GM12873 (cell line): ENCODE results near the gene DNAI4.

Experiments used
- CTCF ChIP-seq: IDR thresholded peaks from 2 replicates; pipeline ENCODE4 v1.5.1; 2012; ENCODE audit warnings: low read depth, mild to moderate bottlenecking, moderate library complexity, low read length, control low read depth; ENCODE audit not compliant: insufficient read depth; ENCODE audit errors: missing control alignments

Gene DNAI4

DNA sequence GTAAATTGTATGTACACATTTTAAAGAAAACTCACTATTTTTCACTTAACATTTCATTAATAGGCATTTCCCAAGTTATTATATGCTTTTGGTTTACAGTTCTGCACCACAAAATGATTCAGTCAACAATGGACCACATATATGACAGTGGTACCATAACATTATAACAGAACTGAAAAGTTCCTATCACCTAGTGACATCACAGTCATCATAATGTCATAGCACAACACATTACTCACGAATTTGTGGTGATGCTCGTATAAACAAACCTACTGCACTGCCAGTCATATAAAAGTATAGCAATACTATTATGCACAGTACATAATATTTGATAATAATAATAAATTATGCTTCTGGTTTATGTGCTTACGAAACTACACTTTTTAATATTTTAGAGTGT lies 30.9 kb downstream of the DNAI4 start:
- TF ChIP-seq CTCF = no peak

GRCh38 chr1:66890621-66891020 lies 34.0 kb downstream of the DNAI4 start:
- no peak for TF ChIP-seq CTCF

- no peak for TF ChIP-seq CTCF
Measured at GRCh38 chr1:66889030-66889429, 35.6 kb downstream of the DNAI4 start.

- TF ChIP-seq CTCF = no peak
Measured at GRCh38 chr1:66876664-66877063, 48.0 kb downstream of the DNAI4 start.

- no peak for TF ChIP-seq CTCF
Measured at GRCh38 chr1:66873111-66873510, 51.5 kb downstream of the DNAI4 start.

DNA sequence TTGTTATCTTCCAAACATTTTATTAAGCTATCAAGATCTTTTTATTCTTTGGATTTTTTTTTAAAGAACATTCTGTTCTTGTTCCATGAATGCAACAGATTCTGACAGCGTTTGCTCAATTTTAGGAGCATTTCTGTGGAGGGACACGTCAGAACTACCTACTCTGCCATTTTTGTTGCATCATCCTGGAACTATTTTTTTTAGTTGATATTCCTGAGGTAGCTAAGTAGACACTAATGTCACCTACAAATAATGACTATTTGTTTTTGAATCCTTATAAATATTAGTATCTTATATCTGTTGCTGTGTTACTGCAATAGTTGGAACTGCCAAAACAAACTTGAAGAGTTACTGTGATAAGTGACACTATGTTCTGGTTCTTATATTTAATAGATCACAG lies 57.2 kb downstream of the DNAI4 start:
- TF ChIP-seq CTCF = no peak

GRCh38 chr1:66860529-66860928 lies 64.1 kb downstream of the DNAI4 start:
- TF ChIP-seq CTCF = no peak

DNA sequence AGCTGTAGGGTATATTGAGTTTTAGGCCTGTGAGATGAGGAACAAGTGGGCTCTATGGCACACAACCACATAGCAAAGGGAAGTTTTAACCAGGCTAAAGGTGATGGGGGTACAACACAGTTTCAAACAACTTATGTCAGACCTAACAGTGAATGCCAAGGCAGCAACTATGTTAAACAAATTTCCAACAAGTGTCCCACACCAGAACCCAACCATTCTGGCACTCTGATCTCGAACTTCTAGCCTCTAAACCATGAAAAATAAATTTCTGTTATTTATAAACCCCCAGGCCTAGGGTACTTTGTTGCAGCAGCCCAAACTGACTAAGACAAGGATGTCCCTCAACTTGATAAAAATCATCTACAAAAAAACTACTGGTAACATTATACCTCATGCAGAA lies 71.3 kb downstream of the DNAI4 start:
- no peak for TF ChIP-seq CTCF
